ENCODE data around the gene SMARCA2.

Gene SMARCA2

GRCh38 chr9:2050236-2050635 lies 35.1 kb downstream of the SMARCA2 start:
- H3K9ac ChIP-seq (ENCODE audit: low read depth, low read length, poor library complexity, severe bottlenecking) = no peak overlapping the region
- TF ChIP-seq CTCF (conservative IDR thresholded peaks at IDR 0.05; ENCODE audit: low read length) (no peak), EZH2phosphoT487 (IDR thresholded peaks at IDR 0.05; ENCODE audit: borderline replicate concordance) (no peak)

GRCh38 chr9:2053883-2054845 lies 39.0 kb downstream of the SMARCA2 start:
- H3K79me2 ChIP-seq (ENCODE audit: insufficient read depth, low read length) = no peaks in the 10 kb centered on the region

More at GRCh38 chr9:2050236-2050635, 35.1 kb downstream of the SMARCA2 start:
- Histone ChIP-seq H2AFZ (ENCODE audit: low read length) (no peak overlapping the region), H3K79me2 (ENCODE audit: insufficient read depth, low read length) (no peaks in the 10 kb centered on the region), H3K27me3 (ENCODE audit: insufficient read depth, low read length, poor library complexity, severe bottlenecking) (no peaks in the 10 kb centered on the region), H3F3A (ENCODE audit: low read depth) (0 out of 2 replicates have a peak, but pooled peaks cover 6% of the 10 kb centered on the region), H3K36me3 (ENCODE audit: insufficient read depth, low read length) (peaks cover 19% of the 10 kb centered on the region; the same call in 1 of the 2 replicates), H4K20me1 (ENCODE audit: insufficient read depth, low read length, poor library complexity, severe bottlenecking) (no peaks in the 10 kb centered on the region), H3K4me2 (ENCODE audit: low read depth, low read length, poor library complexity, severe bottlenecking) (no peak overlapping the region), H3K9me3 (ENCODE audit: insufficient read depth, low read depth, low read length) (no peaks in the 10 kb centered on the region), H3K9me2 (replicated peaks; ENCODE audit: low read depth, low read length) (no peaks in the 10 kb centered on the region), H3K4me1 (ENCODE audit: insufficient read depth, low read length, poor library complexity, severe bottlenecking) (peaks cover 15% of the 10 kb centered on the region), H3K4me3 (ENCODE audit: low read length, poor library complexity, severe bottlenecking) (no peak overlapping the region)

GRCh38 chr9:2055203-2055658 lies 40.1 kb downstream of the SMARCA2 start:
- TF ChIP-seq EZH2phosphoT487 (IDR thresholded peaks at IDR 0.05; ENCODE audit: borderline replicate concordance) = no peak
- no peak for TF ChIP-seq CTCF (conservative IDR thresholded peaks at IDR 0.05; ENCODE audit: low read length)
- peaks cover 15% of the 10 kb centered on the region for H3K4me1 ChIP-seq (ENCODE audit: insufficient read depth, low read length, poor library complexity, severe bottlenecking)

More at GRCh38 chr9:2053883-2054845, 39.0 kb downstream of the SMARCA2 start:
- Histone ChIP-seq H3K27me3 (ENCODE audit: insufficient read depth, low read length, poor library complexity, severe bottlenecking) (no peaks in the 10 kb centered on the region), H3K4me1 (ENCODE audit: insufficient read depth, low read length, poor library complexity, severe bottlenecking) (peaks cover 15% of the 10 kb centered on the region), H3K9me2 (replicated peaks; ENCODE audit: low read depth, low read length) (no peaks in the 10 kb centered on the region), H3K9ac (ENCODE audit: low read depth, low read length, poor library complexity, severe bottlenecking) (no peak overlapping the region), H3F3A (ENCODE audit: low read depth) (0 out of 2 replicates have a peak, but pooled peaks cover 6% of the 10 kb centered on the region), H3K36me3 (ENCODE audit: insufficient read depth, low read length) (peaks cover 47% of the 10 kb centered on the region), H4K20me1 (ENCODE audit: insufficient read depth, low read length, poor library complexity, severe bottlenecking) (no peaks in the 10 kb centered on the region), H3K9me3 (ENCODE audit: insufficient read depth, low read depth, low read length) (no peaks in the 10 kb centered on the region), H3K4me2 (ENCODE audit: low read depth, low read length, poor library complexity, severe bottlenecking) (peak overlapping the region; percentile 40), H2AFZ (ENCODE audit: low read length) (no peak overlapping the region), H3K4me3 (ENCODE audit: low read length, poor library complexity, severe bottlenecking) (no peak overlapping the region)
- TF ChIP-seq CTCF (conservative IDR thresholded peaks at IDR 0.05; ENCODE audit: low read length) = no peak
- TF ChIP-seq EZH2phosphoT487 (IDR thresholded peaks at IDR 0.05; ENCODE audit: borderline replicate concordance) = no peak

More at GRCh38 chr9:2055203-2055658, 40.1 kb downstream of the SMARCA2 start:
- Histone ChIP-seq H3K9me2 (replicated peaks; ENCODE audit: low read depth, low read length) (no peaks in the 10 kb centered on the region), H2AFZ (ENCODE audit: low read length) (no peak overlapping the region), H3K79me2 (ENCODE audit: insufficient read depth, low read length) (no peaks in the 10 kb centered on the region), H3F3A (ENCODE audit: low read depth) (0 out of 2 replicates have a peak, but pooled peaks cover 6% of the 10 kb centered on the region), H3K27me3 (ENCODE audit: insufficient read depth, low read length, poor library complexity, severe bottlenecking) (no peaks in the 10 kb centered on the region), H3K4me2 (ENCODE audit: low read depth, low read length, poor library complexity, severe bottlenecking) (no peak overlapping the region), H3K9me3 (ENCODE audit: insufficient read depth, low read depth, low read length) (no peaks in the 10 kb centered on the region), H3K9ac (ENCODE audit: low read depth, low read length, poor library complexity, severe bottlenecking) (no peak overlapping the region), H4K20me1 (ENCODE audit: insufficient read depth, low read length, poor library complexity, severe bottlenecking) (no peaks in the 10 kb centered on the region), H3K4me3 (ENCODE audit: low read length, poor library complexity, severe bottlenecking) (no peak overlapping the region), H3K36me3 (ENCODE audit: insufficient read depth, low read length) (peaks cover 48% of the 10 kb centered on the region)
